ENCODE measurements around the gene TTYH3. TPM values are rescaled to one million over a fixed set of nuclear protein-coding genes. Genes with fewer than 3 reads are reported as not detected.

TTYH3 gene
- total and polyA plus RNA-seq, 2 of the 13 experiments (the other 11 are each of a cell fraction or from before 2014, with no cell fraction given) = 26.3 to 50.0 TPM

- TF ChIP-seq NFATC3 (CRISPR knock-in tag; IDR thresholded peaks at IDR 0.05) (no peak), E2F2 (CRISPR knock-in tag; IDR thresholded peaks at IDR 0.05; ENCODE audit: borderline replicate concordance) (no peak), ATF1 (CRISPR knock-in tag; IDR thresholded peaks at IDR 0.05) (peak; percentile 50; the same call in 1 of the 2 replicates), TBX2 (CRISPR knock-in tag; IDR thresholded peaks at IDR 0.05; ENCODE audit: borderline replicate concordance) (peak; percentile 72), ZSCAN9 (CRISPR knock-in tag; IDR thresholded peaks at IDR 0.05; ENCODE audit: borderline replicate concordance) (peak; percentile 56; the same call in 1 of the 2 replicates), SNRNP70 (IDR thresholded peaks at IDR 0.05; ENCODE audit: low read depth, low read length) (no peak), EEA1 (CRISPR knock-in tag; IDR thresholded peaks at IDR 0.05; ENCODE audit: borderline replicate concordance) (no peak), ZNF451 (CRISPR knock-in tag; IDR thresholded peaks at IDR 0.05) (no peak), ZNF143 (CRISPR knock-in tag; IDR thresholded peaks at IDR 0.05) (no peak), U2AF2 (IDR thresholded peaks at IDR 0.05; ENCODE audit: low read depth, low read length) (no peak), SMAD9 (CRISPR knock-in tag; IDR thresholded peaks at IDR 0.05) (no peak), MIER3 (CRISPR knock-in tag; IDR thresholded peaks at IDR 0.05; ENCODE audit: borderline replicate concordance) (no peak), ZEB1 (IDR thresholded peaks at IDR 0.05; ENCODE audit: insufficient replicate concordance, low read depth) (no peak), ZNF577 (CRISPR knock-in tag; IDR thresholded peaks at IDR 0.05; ENCODE audit: borderline replicate concordance, low read depth) (no peak), ZNF768 (CRISPR knock-in tag; IDR thresholded peaks at IDR 0.05) (peak; percentile 61; the same call in 1 of the 2 replicates), ATF7-NPFF (CRISPR knock-in tag; IDR thresholded peaks at IDR 0.05; ENCODE audit: low read depth) (no peak), ZNF816 (CRISPR knock-in tag; IDR thresholded peaks at IDR 0.05; ENCODE audit: borderline replicate concordance) (no peak), ZNF329 (CRISPR knock-in tag; IDR thresholded peaks at IDR 0.05; ENCODE audit: low read depth) (no peak), YEATS4 (CRISPR knock-in tag; IDR thresholded peaks at IDR 0.05; ENCODE audit: borderline replicate concordance) (peak; percentile 34; the same call in 1 of the 2 replicates), XRCC5 (optimal IDR thresholded peaks at IDR 0.05; ENCODE audit: low read length) (peak; percentile 52), SAP130 (CRISPR knock-in tag; IDR thresholded peaks at IDR 0.05; ENCODE audit: low read depth) (peak; percentile 93), NFYC (CRISPR knock-in tag; IDR thresholded peaks at IDR 0.05) (no peak), ZNF547 (CRISPR knock-in tag; IDR thresholded peaks at IDR 0.05) (no peak), CBX1 (IDR thresholded peaks at IDR 0.05; ENCODE audit: low read depth) (no peak)
- TF ChIP-seq, protein P1, sequence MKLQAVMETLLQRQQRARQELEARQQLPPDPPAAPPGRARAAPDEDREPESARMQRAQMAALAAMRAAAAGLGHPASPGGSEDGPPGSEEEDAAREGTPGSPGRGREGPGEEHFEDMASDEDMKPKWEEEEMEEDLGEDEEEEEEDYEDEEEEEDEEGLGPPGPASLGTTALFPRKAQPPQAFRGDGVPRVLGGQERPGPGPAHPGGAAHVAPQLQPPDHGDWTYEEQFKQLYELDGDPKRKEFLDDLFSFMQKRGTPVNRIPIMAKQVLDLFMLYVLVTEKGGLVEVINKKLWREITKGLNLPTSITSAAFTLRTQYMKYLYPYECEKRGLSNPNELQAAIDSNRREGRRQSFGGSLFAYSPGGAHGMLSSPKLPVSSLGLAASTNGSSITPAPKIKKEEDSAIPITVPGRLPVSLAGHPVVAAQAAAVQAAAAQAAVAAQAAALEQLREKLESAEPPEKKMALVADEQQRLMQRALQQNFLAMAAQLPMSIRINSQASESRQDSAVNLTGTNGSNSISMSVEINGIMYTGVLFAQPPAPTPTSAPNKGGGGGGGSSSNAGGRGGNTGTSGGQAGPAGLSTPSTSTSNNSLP (IDR thresholded peaks at IDR 0.05; ENCODE audit: low read depth, low read length) = no peak
- TF ChIP-seq, protein P2, sequence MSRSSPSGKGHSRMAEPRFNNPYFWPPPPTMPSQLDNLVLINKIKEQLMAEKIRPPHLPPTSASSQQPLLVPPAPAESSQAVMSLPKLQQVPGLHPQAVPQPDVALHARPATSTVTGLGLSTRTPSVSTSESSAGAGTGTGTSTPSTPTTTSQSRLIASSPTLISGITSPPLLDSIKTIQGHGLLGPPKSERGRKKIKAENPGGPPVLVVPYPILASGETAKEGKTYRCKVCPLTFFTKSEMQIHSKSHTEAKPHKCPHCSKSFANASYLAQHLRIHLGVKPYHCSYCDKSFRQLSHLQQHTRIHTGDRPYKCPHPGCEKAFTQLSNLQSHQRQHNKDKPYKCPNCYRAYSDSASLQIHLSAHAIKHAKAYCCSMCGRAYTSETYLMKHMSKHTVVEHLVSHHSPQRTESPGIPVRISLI (CRISPR knock-in tag; IDR thresholded peaks at IDR 0.05; ENCODE audit: borderline replicate concordance) = no peak
- TF ChIP-seq, protein P3, sequence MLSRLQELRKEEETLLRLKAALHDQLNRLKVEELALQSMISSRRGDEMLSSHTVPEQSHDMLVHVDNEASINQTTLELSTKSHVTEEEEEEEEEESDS (CRISPR knock-in tag; IDR thresholded peaks at IDR 0.05; ENCODE audit: borderline replicate concordance) = no peak
Measured at GRCh38 chr7:2641406-2642393, 9.9 kb downstream of the TTYH3 start (continued).

All from HepG2 (cell line).